K562 (cell line): ENCODE measurements around the gene PLEKHA8. TPM values are rescaled to one million over a fixed set of nuclear protein-coding genes. Genes with fewer than 3 reads are reported as not detected.

Experiments used
- AFF1 ChIP-seq, 2 experiments: fragments of 450-650 bp; IDR thresholded peaks; 2 replicates each; pipeline ENCODE4 v1.6.1; 2018; ENCODE audit warnings: mild to moderate bottlenecking in 2 of 2, low read depth in 1 of 2; ENCODE audit not compliant: partially characterized antibody in 2 of 2
- CTCFL ChIP-seq: IDR thresholded peaks from 2 replicates; pipeline ENCODE4 v1.6.1; 2011; ENCODE audit warnings: borderline replicate concordance, low read depth, mild to moderate bottlenecking, moderate library complexity, low read length; ENCODE audit not compliant: insufficient read depth, poor library complexity, severe bottlenecking
- ETV5 ChIP-seq: sonication (generic); formaldehyde crosslinking; IDR thresholded peaks from 2 replicates; pipeline ENCODE4 v1.4.0; 2020; ENCODE audit warnings: low read depth, mild to moderate bottlenecking, missing genetic modification reagents
- NR0B1 ChIP-seq: fragments of 450-650 bp; IDR thresholded peaks from one replicate; pipeline ENCODE4 v1.6.1; 2018; ENCODE audit warnings: mild to moderate bottlenecking, moderate library complexity; ENCODE audit not compliant: partially characterized antibody
- NR4A1 ChIP-seq, 2 experiments: fragments of 250-450 bp in 1 of 2; fragments of 450-650 bp in 1 of 2; sonication (Bioruptor Pico) in 1 of 2; IDR thresholded peaks; 2 replicates each; pipeline versions ENCODE4 v1.4.0 to v1.6.1; 2016 to 2020; ENCODE audit warnings: mild to moderate bottlenecking in 2 of 2, missing compliant biosample characterization in 1 of 2, missing genetic modification characterization in 1 of 2, moderate library complexity in 1 of 2
- RREB1 ChIP-seq: fragments of 250-450 bp; sonication (Bioruptor Pico); IDR thresholded peaks from 2 replicates; pipeline ENCODE4 v1.4.0; 2020
- SP1 ChIP-seq: sonication (generic); formaldehyde crosslinking; IDR thresholded peaks from 2 replicates; pipeline ENCODE4 v1.8.1; 2022; ENCODE audit warnings: mild to moderate bottlenecking, missing genetic modification reagents
- ZNF639 ChIP-seq, 2 experiments: fragments of 200-800 bp in 1 of 2; sonication (Bioruptor generic) in 1 of 2; sonication (generic) in 1 of 2; formaldehyde crosslinking in 1 of 2; IDR thresholded peaks in 1 of 2; conservative IDR thresholded peaks in 1 of 2; 2 replicates each; pipeline versions ENCODE4 v1.5.0 to v1.6.1; 2016 to 2020; ENCODE audit warnings: missing compliant biosample characterization in 1 of 2, missing genetic modification characterization in 1 of 2, missing genetic modification reagents in 1 of 2
- polyA plus RNA-seq, 8 experiments: library from polyadenylated mRNA; depleted of rRNA in 4 of 8; stranded (reverse) in 5 of 8; unstranded in 3 of 8; fragments of >200 nt; fragmentation: Nextera tagmentation in 2 of 8; fragmentation: Illumina TruSeq in 1 of 8; extraction: Ambion mirVana in 2 of 8; extraction: Trizol in 1 of 8; gene quantifications; 2 replicates each; pipeline versions ENCODE4 v1.2.1 to v1.2.3, GENCODE V29; 2011 to 2014; ENCODE audit warnings: inconsistent platforms in 1 of 8, missing spikeins in 1 of 8
- total RNA-seq, 7 experiments: library from RNA; depleted of rRNA in 6 of 7; stranded (reverse); fragments of >200 nt in 6 of 7; fragmentation: Illumina TruSeq in 2 of 7; extraction: Trizol in 2 of 7; gene quantifications; 2 replicates each; pipeline versions ENCODE4 v1.2.1 to v1.2.3, GENCODE V29; 2011 to 2021; ENCODE audit warnings: low replicate concordance in 1 of 7

PLEKHA8 gene
- total and polyA plus RNA-seq, 9 of the 15 experiments (the other 6 are each of a cell fraction or from before 2014, with no cell fraction given): 3.2 to 16.3 (median 11.8) TPM

- no peak for TF ChIP-seq ZNF639 (CRISPR knock-in tag; conservative IDR thresholded peaks at IDR 0.05 in 1 of 2, IDR thresholded peaks at IDR 0.05 in 1 of 2)
- no peak for TF ChIP-seq RREB1
- TF ChIP-seq ETV5 (CRISPR knock-in tag): 0 out of 2 replicates have a peak, but pooled peaks have one; percentile 36
- TF ChIP-seq NR0B1: no peak
- no peak for TF ChIP-seq AFF1 (IDR thresholded peaks at IDR 0.05; ENCODE audit: low read depth in 1 of 2, partially characterized antibody in 2 of 2)
- TF ChIP-seq CTCFL: no peak
- TF ChIP-seq SP1 (CRISPR knock-in tag): peak; percentile 51; the same call in 1 of the 2 replicates
- no peak for TF ChIP-seq NR4A1 (CRISPR knock-in tag; IDR thresholded peaks at IDR 0.05)
- no peak for TF ChIP-seq NR4A1 (tag; IDR thresholded peaks at IDR 0.05)
Observed at GRCh38 chr7:30133736-30134610, 105.8 kb downstream of the PLEKHA8 start (continued).
